ENCODE results near the gene CAV3. TPM values are rescaled to one million over a fixed set of nuclear protein-coding genes. Genes with fewer than 3 reads are reported as not detected.

The CAV3 gene
- polyA plus RNA-seq, 1 donor (not counting 4 experiments of a cell fraction or from before 2014, with no cell fraction given), result not detected

- no peak overlapping the region for H3K9ac ChIP-seq (ENCODE audit: control insufficient read depth, extremely low read depth, insufficient read depth, low read length)
- peaks cover 9% of the 10 kb centered on the region for H3K4me1 ChIP-seq (ENCODE audit: control insufficient read depth, extremely low read depth, insufficient read depth, low read length)
- H3K4me3 ChIP-seq (ENCODE audit: control insufficient read depth in 2 of 3, extremely low read depth in 1 of 3, insufficient read depth in 2 of 3, low read depth in 1 of 3, low read length in 3 of 3), result no peak overlapping the region
- no peaks in the 10 kb centered on the region for H3K9me1 ChIP-seq (ENCODE audit: control insufficient read depth, extremely low read depth, insufficient read depth, low read length)
- no peak overlapping the region for H2AFZ ChIP-seq (ENCODE audit: control insufficient read depth, low read length)
- H3K4me2 ChIP-seq (ENCODE audit: control insufficient read depth, extremely low read depth, insufficient read depth, low read depth, low read length), result no peak overlapping the region
- no peak for DNase-seq (ENCODE audit: low read depth, low spot score)
- peaks cover 24% of the 10 kb centered on the region for H3K27me3 ChIP-seq (ENCODE audit: control insufficient read depth, extremely low read depth, insufficient read depth, low read length)
- no peaks in the 10 kb centered on the region for H3K36me3 ChIP-seq (ENCODE audit: control insufficient read depth in 2 of 2, extremely low read depth in 1 of 2, insufficient read depth in 2 of 2, low read length in 2 of 2)
- TF ChIP-seq EZH2 (IDR thresholded peaks at IDR 0.05; ENCODE audit: low read length), result no peak
- TF ChIP-seq CTCF (optimal IDR thresholded peaks at IDR 0.05 in 1 of 3, IDR thresholded peaks at IDR 0.05 in 1 of 3, conservative IDR thresholded peaks at IDR 0.05 in 1 of 3; ENCODE audit: extremely low read depth in 1 of 3, insufficient read depth in 2 of 3, low read length in 3 of 3), result no peak
- no peak for FAIRE-seq
- dilution Hi-C loops (cut with MboI; ENCODE audit: extremely low pct_ligation_motif_present, low sequenced_read_pairs), result no loop called here
- H3K9me3 ChIP-seq (ENCODE audit: control insufficient read depth, low read depth, low read length), result no peaks in the 10 kb centered on the region
- H4K20me1 ChIP-seq (ENCODE audit: control insufficient read depth, extremely low read depth, insufficient read depth, low read length), result no peaks in the 10 kb centered on the region
- no peaks in the 10 kb centered on the region for H3K79me2 ChIP-seq (ENCODE audit: control insufficient read depth, insufficient read depth, low read length)
- no peak overlapping the region for H3K27ac ChIP-seq (ENCODE audit: control insufficient read depth, insufficient read depth, low read length)
Measured at GRCh38 chr3:8764528-8764927, 30.9 kb downstream of the CAV3 start.

- H3K9me3 ChIP-seq (ENCODE audit: control insufficient read depth, low read depth, low read length), result no peaks in the 10 kb centered on the region
- H3K9me1 ChIP-seq (ENCODE audit: control insufficient read depth, extremely low read depth, insufficient read depth, low read length), result no peaks in the 10 kb centered on the region
- H3K27me3 ChIP-seq (ENCODE audit: control insufficient read depth, extremely low read depth, insufficient read depth, low read length), result peaks cover 24% of the 10 kb centered on the region
- FAIRE-seq (no peak), DNase-seq (ENCODE audit: low read depth, low spot score) (no peak)
- dilution Hi-C loops (cut with MboI; ENCODE audit: extremely low pct_ligation_motif_present, low sequenced_read_pairs), result no loop called here
- H3K79me2 ChIP-seq (ENCODE audit: control insufficient read depth, insufficient read depth, low read length), result no peaks in the 10 kb centered on the region
- H3K27ac ChIP-seq (ENCODE audit: control insufficient read depth, insufficient read depth, low read length), result no peak overlapping the region
- no peaks in the 10 kb centered on the region for H4K20me1 ChIP-seq (ENCODE audit: control insufficient read depth, extremely low read depth, insufficient read depth, low read length)
- no peak overlapping the region for H2AFZ ChIP-seq (ENCODE audit: control insufficient read depth, low read length)
- H3K4me3 ChIP-seq (ENCODE audit: control insufficient read depth in 2 of 3, extremely low read depth in 1 of 3, insufficient read depth in 2 of 3, low read depth in 1 of 3, low read length in 3 of 3), result no peak overlapping the region
- no peaks in the 10 kb centered on the region for H3K36me3 ChIP-seq (ENCODE audit: control insufficient read depth in 2 of 2, extremely low read depth in 1 of 2, insufficient read depth in 2 of 2, low read length in 2 of 2)
- H3K4me2 ChIP-seq (ENCODE audit: control insufficient read depth, extremely low read depth, insufficient read depth, low read depth, low read length), result no peak overlapping the region
- H3K4me1 ChIP-seq (ENCODE audit: control insufficient read depth, extremely low read depth, insufficient read depth, low read length), result peaks cover 12% of the 10 kb centered on the region
- H3K9ac ChIP-seq (ENCODE audit: control insufficient read depth, extremely low read depth, insufficient read depth, low read length), result no peak overlapping the region
- TF ChIP-seq EZH2 (IDR thresholded peaks at IDR 0.05; ENCODE audit: low read length), result no peak
Measured at GRCh38 chr3:8765528-8765927, 31.9 kb downstream of the CAV3 start.

GRCh38 chr3:8766148-8766547 lies 32.5 kb downstream of the CAV3 start:
- Histone ChIP-seq H3K9ac (ENCODE audit: control insufficient read depth, extremely low read depth, insufficient read depth, low read length) (no peak overlapping the region), H3K27ac (ENCODE audit: control insufficient read depth, insufficient read depth, low read length) (no peak overlapping the region), H4K20me1 (ENCODE audit: control insufficient read depth, extremely low read depth, insufficient read depth, low read length) (no peaks in the 10 kb centered on the region), H3K9me1 (ENCODE audit: control insufficient read depth, extremely low read depth, insufficient read depth, low read length) (no peaks in the 10 kb centered on the region), H3K4me1 (ENCODE audit: control insufficient read depth, extremely low read depth, insufficient read depth, low read length) (peaks cover 12% of the 10 kb centered on the region), H3K9me3 (ENCODE audit: control insufficient read depth, low read depth, low read length) (no peaks in the 10 kb centered on the region), H3K4me3 (ENCODE audit: control insufficient read depth in 2 of 3, extremely low read depth in 1 of 3, insufficient read depth in 2 of 3, low read depth in 1 of 3, low read length in 3 of 3) (no peak overlapping the region), H2AFZ (ENCODE audit: control insufficient read depth, low read length) (no peak overlapping the region), H3K27me3 (ENCODE audit: control insufficient read depth, extremely low read depth, insufficient read depth, low read length) (peaks cover 24% of the 10 kb centered on the region), H3K4me2 (ENCODE audit: control insufficient read depth, extremely low read depth, insufficient read depth, low read depth, low read length) (no peak overlapping the region), H3K36me3 (ENCODE audit: control insufficient read depth in 2 of 2, extremely low read depth in 1 of 2, insufficient read depth in 2 of 2, low read length in 2 of 2) (no peaks in the 10 kb centered on the region), H3K79me2 (ENCODE audit: control insufficient read depth, insufficient read depth, low read length) (no peaks in the 10 kb centered on the region)
- DNase-seq (ENCODE audit: low read depth, low spot score) (no peak), FAIRE-seq (no peak)
- TF ChIP-seq CTCF (optimal IDR thresholded peaks at IDR 0.05 in 1 of 3, IDR thresholded peaks at IDR 0.05 in 1 of 3, conservative IDR thresholded peaks at IDR 0.05 in 1 of 3; ENCODE audit: extremely low read depth in 1 of 3, insufficient read depth in 2 of 3, low read length in 3 of 3), result no peak
- TF ChIP-seq EZH2 (IDR thresholded peaks at IDR 0.05; ENCODE audit: low read length), result no peak
- dilution Hi-C loops (cut with MboI; ENCODE audit: extremely low pct_ligation_motif_present, low sequenced_read_pairs), result no loop called here
